Measurements from ENCODE around the gene UBN1.

Gene UBN1

DNA sequence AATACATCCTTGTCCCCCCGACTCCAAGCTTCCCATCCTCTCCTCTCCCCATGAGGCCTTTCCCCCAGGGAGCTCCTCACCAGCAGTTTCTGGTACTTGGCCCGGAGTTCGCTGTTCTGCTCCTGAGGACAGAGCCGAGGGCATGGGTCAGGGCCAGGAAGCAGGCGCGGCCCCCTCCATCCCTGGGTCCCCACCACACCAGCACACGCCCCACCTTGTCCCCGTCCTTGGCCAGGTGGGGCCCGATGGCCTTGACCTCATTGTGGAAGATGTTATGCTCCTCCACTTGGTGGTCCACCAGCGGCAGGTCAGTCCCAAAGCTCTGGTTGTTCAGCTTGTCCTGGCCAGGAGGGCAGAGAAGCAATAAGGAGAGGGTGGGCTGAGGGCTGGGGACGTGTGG lies 53.5 kb downstream of the UBN1 start:
- DNase-seq (ENCODE audit: low read depth): no peak
- no peak overlapping the region for H3K4me3 ChIP-seq (ENCODE audit: low read depth, low read length)
- TF ChIP-seq, protein P1, sequence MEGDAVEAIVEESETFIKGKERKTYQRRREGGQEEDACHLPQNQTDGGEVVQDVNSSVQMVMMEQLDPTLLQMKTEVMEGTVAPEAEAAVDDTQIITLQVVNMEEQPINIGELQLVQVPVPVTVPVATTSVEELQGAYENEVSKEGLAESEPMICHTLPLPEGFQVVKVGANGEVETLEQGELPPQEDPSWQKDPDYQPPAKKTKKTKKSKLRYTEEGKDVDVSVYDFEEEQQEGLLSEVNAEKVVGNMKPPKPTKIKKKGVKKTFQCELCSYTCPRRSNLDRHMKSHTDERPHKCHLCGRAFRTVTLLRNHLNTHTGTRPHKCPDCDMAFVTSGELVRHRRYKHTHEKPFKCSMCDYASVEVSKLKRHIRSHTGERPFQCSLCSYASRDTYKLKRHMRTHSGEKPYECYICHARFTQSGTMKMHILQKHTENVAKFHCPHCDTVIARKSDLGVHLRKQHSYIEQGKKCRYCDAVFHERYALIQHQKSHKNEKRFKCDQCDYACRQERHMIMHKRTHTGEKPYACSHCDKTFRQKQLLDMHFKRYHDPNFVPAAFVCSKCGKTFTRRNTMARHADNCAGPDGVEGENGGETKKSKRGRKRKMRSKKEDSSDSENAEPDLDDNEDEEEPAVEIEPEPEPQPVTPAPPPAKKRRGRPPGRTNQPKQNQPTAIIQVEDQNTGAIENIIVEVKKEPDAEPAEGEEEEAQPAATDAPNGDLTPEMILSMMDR (IDR thresholded peaks at IDR 0.05; ENCODE audit: insufficient read depth, low read depth, low read length, missing control alignments): no peak

DNA sequence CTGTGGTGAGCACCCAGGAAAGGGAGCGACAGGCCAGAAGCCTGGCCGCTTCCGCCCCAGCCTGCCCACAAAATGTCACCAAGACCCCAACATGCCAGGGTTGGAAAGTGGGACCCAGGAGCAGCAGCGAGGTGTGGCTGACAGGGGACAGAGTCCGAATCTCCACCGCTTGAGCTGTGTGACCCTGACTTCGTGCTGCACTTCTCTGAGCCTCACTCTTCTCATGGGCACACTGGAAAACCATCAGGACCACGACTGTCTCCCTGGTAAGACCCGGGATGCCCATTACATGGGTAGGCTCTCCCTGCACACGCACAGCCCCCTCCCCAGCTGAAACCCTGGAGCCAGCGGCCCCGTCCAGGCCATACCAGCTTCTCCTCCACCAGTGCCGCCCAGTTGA lies 54.8 kb downstream of the UBN1 start:
- no peak overlapping the region for H3K4me3 ChIP-seq (ENCODE audit: low read depth, low read length)
- no peak for DNase-seq (ENCODE audit: low read depth)
- TF ChIP-seq, protein P1 (IDR thresholded peaks at IDR 0.05; ENCODE audit: insufficient read depth, low read depth, low read length, missing control alignments): no peak

DNA sequence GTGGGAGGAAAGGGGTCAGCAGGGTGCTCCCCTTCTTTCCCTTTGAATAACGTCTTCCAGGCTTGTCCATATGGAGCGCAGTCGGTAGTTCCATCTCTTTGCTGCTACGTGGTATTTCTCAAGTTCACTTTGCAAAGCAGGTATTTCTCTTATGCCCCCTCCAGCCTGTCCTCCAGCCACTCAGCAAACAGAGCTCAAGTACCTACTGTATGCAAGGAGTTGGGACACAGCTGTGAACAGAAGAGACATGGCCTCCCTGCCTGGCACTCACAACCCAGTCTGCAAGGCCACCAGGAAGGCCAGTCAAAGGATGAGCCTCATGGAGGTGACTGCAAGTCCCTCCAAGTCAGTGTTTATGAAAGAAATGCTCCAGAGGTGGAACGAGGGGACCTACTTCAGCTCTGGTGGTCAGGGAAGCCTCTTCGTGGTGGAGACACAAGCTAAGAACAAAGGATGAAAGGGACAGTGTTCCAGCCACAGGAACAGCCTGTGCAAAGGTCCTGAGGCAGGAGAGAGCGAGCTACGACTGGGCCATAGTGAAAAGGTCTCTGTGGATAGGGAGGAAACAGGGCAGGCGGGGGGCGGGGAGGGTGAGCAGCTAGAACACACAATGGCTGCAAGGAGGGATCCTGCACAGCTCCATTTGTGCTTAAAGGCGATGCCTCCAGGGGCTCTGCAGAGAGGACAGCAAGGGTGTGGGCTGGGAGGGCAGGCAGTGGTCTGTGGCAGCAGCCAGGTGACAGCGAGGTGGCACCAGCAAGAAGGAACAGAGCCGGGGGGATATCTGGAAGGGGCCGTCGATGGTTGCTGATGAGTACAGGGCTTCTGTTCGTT lies 57.0 kb downstream of the UBN1 start:
- no peak for DNase-seq (ENCODE audit: low read depth)
- TF ChIP-seq, protein P1 (IDR thresholded peaks at IDR 0.05; ENCODE audit: insufficient read depth, low read depth, low read length, missing control alignments): no peak

DNA sequence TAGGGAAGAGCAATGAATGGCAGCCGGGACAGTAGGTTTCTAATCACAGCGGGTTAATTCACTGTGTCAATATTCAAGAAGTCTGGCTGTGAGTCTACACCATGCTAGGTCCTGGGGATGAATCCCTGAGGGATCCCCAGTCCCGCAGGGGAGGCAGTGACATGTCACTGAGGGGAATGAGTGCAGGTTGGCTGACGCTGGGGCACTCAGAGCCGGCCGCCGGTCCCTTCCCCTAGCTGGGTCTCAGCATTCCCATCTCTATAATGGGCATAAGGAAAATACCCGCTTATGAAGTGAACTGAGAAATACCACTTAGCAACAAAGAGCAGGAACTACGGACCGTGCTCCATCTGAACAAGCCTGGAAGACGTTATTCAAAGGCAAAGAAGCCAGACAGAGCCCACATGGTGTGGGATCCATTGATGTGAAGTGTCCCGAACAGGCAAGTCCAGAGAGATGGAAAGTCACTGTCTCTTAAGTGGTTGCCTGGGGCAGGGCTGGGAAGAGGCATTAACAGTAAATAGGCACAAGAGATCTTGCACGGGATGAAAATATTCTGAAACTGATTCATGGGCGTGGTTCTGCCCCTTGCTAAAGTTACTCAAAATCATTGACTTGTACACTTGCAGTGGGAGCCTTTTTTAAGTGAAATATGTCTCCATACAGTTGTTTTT lies 57.8 kb downstream of the UBN1 start:
- H3K4me3 ChIP-seq (ENCODE audit: low read depth, low read length): no peak overlapping the region
- TF ChIP-seq, protein P1 (IDR thresholded peaks at IDR 0.05; ENCODE audit: insufficient read depth, low read depth, low read length, missing control alignments): no peak
- DNase-seq (ENCODE audit: low read depth): no peak

More for the DNA sequence above, 57.0 kb downstream of the UBN1 start:
- no peak overlapping the region for H3K4me3 ChIP-seq (ENCODE audit: low read depth, low read length)

DNA sequence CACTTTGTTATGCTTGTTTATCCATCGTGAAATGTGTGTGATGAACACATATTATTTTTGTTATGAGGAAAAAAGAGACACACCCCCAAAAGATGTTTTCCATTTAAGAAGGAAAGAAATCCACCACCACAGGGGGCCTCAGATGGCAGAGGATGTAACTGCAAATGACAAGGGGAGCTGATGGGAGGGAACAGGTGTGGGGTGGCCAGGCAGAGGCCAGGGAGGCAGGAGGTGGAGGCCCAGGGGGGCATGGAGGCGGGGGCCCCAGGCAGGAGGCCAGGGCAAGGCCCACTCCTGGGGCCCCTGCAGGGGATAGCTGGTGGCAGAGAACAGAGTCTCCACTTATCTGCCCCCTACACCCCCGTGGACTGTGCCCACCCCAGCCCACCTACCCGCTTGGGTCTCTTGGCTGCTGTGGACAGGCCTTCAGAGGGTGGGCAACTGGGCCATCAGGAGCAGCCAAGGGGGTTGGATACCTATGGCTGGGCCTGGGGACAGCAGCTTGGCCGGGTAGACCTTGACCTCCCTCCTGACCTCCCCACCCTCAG lies 61.6 kb downstream of the UBN1 start:
- DNase-seq (ENCODE audit: low read depth): no peak
- H3K4me3 ChIP-seq (ENCODE audit: low read depth, low read length): no peak overlapping the region
- TF ChIP-seq, protein P1 (IDR thresholded peaks at IDR 0.05; ENCODE audit: insufficient read depth, low read depth, low read length, missing control alignments): no peak

DNA sequence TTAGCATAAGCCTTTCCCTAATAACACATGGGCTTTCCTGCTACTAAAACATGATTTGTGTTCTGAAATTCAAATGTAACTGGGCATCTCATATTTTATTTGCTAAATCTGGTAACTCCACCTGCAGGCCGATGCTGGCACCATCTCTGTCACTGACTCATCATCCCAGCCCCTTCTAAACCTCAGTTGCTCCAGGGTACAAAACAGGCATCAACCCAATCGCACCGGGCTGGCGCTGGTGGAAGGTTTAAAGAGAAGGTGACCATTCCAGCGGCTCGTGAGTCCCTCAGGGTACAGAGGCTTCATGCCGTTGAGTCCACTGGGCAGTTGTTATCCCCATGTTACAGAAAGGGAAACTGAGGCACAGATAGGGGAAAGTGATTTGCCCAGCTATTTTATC lies 62.5 kb downstream of the UBN1 start:
- DNase-seq (ENCODE audit: low read depth): no peak
- H3K4me3 ChIP-seq (ENCODE audit: low read depth, low read length): no peak overlapping the region
- TF ChIP-seq, protein P1 (IDR thresholded peaks at IDR 0.05; ENCODE audit: insufficient read depth, low read depth, low read length, missing control alignments): no peak

All from GM12865 (cell line).